GM04504 (cell line): ENCODE measurements around the gene CPB1.

Experiments used
- DNase-seq: peaks from one replicate; pipeline ENCODE4 v3.0.0-alpha.2; 2012; ENCODE audit warnings: low read depth

CPB1 gene

DNA sequence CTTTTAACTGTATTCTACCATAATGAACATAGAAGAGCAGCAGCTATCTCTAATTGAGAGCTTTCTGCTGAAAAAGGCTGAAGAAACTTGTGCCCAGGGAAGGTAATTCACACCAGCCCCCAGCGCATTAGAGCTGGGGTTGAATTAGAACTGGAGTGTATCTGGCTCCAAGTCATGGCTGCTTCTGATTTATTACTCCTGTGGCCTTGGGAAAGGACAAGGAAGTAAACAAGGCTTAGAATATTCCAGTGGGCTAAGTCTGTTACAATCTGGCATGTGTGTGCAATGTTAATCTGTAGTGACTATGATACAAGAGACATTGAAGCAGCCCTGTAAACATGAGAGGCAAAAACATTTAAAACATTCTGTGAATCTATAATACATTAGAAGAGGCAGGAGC, 55.6 kb downstream of the CPB1 start:
- DNase-seq: no peak

DNA sequence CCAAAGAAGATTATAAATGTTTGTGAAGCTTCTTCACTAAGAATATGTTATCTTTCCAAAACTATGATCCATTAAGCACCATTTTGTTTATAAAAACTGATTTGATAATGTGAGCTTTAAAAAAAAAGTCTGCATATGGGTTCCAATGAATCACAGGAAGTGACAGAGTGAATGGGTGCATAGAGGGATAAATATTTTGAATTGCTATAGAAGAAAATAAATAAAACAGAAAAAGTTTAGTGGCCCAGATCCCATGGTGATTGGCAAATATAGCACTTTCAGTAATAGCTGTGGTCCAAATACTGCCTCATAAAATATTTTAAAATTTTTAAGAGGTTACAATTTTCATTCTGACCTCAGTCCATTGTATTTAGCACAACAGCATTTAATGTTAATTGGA, 56.6 kb downstream of the CPB1 start:
- peak; percentile 25 for DNase-seq

- DNase-seq: no peak
These were observed 62.2 kb downstream of the CPB1 start for GRCh38 chr3:148889828-148890227.

- DNase-seq: no peak
These were observed 68.5 kb downstream of the CPB1 start for GRCh38 chr3:148896062-148896461.

- peak; percentile 67 for DNase-seq
These were observed 74.6 kb downstream of the CPB1 start for GRCh38 chr3:148901987-148902791.

GRCh38 chr3:148903022-148903442, 75.4 kb downstream of the CPB1 start:
- peak; percentile 28 for DNase-seq

- no peak for DNase-seq
These were observed 76.3 kb downstream of the CPB1 start for GRCh38 chr3:148903941-148904340.

- DNase-seq: no peak
These were observed 79.1 kb downstream of the CPB1 start for GRCh38 chr3:148906667-148907066.
